GM18868 (cell line): ENCODE measurements around the gene ABCA2.

ENCODE experiments used
- ATAC-seq: cut with Tn5 transposase; IDR thresholded peaks from one replicate; pipeline ENCODE4 v1.9.1; 2021; ENCODE audit warnings: mild to moderate bottlenecking, moderate library complexity; ENCODE audit not compliant: unreplicated experiment

Gene ABCA2

GRCh38 chr9:136969150-136969549 lies 58.9 kb downstream of the ABCA2 start:
- no peak for ATAC-seq

- no peak for ATAC-seq
Measured at GRCh38 chr9:136968333-136969127, 59.5 kb downstream of the ABCA2 start.

GRCh38 chr9:136965771-136966484 lies 62.1 kb downstream of the ABCA2 start:
- ATAC-seq = no peak

- ATAC-seq = no peak
Measured at GRCh38 chr9:136964833-136965422, 63.1 kb downstream of the ABCA2 start.

- ATAC-seq = no peak
Measured at GRCh38 chr9:136964171-136964689, 63.8 kb downstream of the ABCA2 start.

GRCh38 chr9:136963751-136964150 lies 64.3 kb downstream of the ABCA2 start:
- no peak for ATAC-seq

GRCh38 chr9:136963341-136963740 lies 64.7 kb downstream of the ABCA2 start:
- no peak for ATAC-seq

- ATAC-seq = no peak
Measured at GRCh38 chr9:136962701-136963248, 65.3 kb downstream of the ABCA2 start.

GRCh38 chr9:136962163-136962562 lies 65.9 kb downstream of the ABCA2 start:
- ATAC-seq = no peak

- ATAC-seq = no peak
Measured at GRCh38 chr9:136961279-136962065, 66.6 kb downstream of the ABCA2 start.

- no peak for ATAC-seq
Measured at GRCh38 chr9:136960938-136961275, 67.1 kb downstream of the ABCA2 start.

- no peak for ATAC-seq
Measured at GRCh38 chr9:136960212-136960937, 67.7 kb downstream of the ABCA2 start.

- no peak for ATAC-seq
Measured at GRCh38 chr9:136958898-136959850, 68.9 kb downstream of the ABCA2 start.

GRCh38 chr9:136958473-136958872 lies 69.6 kb downstream of the ABCA2 start:
- ATAC-seq = no peak

- ATAC-seq = no peak
Measured at GRCh38 chr9:136957901-136958300, 70.1 kb downstream of the ABCA2 start.

- no peak for ATAC-seq
Measured at GRCh38 chr9:136957461-136957860, 70.6 kb downstream of the ABCA2 start.
